GM12801 (cell line): ENCODE measurements around the gene SLC38A8.

Source experiments
- CTCF ChIP-seq: IDR thresholded peaks from one replicate; pipeline ENCODE4 v1.5.1; 2011; ENCODE audit warnings: control low read depth; ENCODE audit not compliant: insufficient read length; ENCODE audit errors: extremely low read depth

The SLC38A8 gene

GRCh38 chr16:83972256-83973008, 70.2 kb downstream of the SLC38A8 start:
- TF ChIP-seq CTCF: no peak

- TF ChIP-seq CTCF: no peak
Measured at GRCh38 chr16:83971165-83972130, 71.1 kb downstream of the SLC38A8 start.

- TF ChIP-seq CTCF: no peak
Measured at GRCh38 chr16:83970430-83970815, 72.2 kb downstream of the SLC38A8 start.

GRCh38 chr16:83969771-83970429, 72.7 kb downstream of the SLC38A8 start:
- TF ChIP-seq CTCF: no peak

GRCh38 chr16:83968891-83969649, 73.5 kb downstream of the SLC38A8 start:
- no peak for TF ChIP-seq CTCF

- TF ChIP-seq CTCF: no peak
Measured at GRCh38 chr16:83968306-83968851, 74.2 kb downstream of the SLC38A8 start.
